SJSA1 (cell line): ENCODE measurements around the gene WDR59. TPM values are rescaled to one million over a fixed set of nuclear protein-coding genes. Genes with fewer than 3 reads are reported as not detected.
"Not testable (repeated sequence)": the region's sequence is repeated elsewhere in the genome, so short reads cannot be mapped to it uniquely, and the experiment has no call there.

Experiments
- DNase-seq, 2 experiments: peaks; one replicate each; pipeline ENCODE4 v3.0.0-alpha.2; 2015 to 2020; ENCODE audit warnings: low spot score in 2 of 2, low read depth in 1 of 2
- H3K27ac ChIP-seq: fragments of 250-450 bp; sonication (Bioruptor Pico); 2 replicates; pipeline ENCODE4 v1.5.1; 2020; ENCODE audit warnings: mild to moderate bottlenecking, moderate library complexity
- H3K27me3 ChIP-seq: fragments of 250-450 bp; sonication (Bioruptor Pico); replicated peaks from 2 replicates; pipeline ENCODE4 v1.5.1; 2020; ENCODE audit warnings: mild to moderate bottlenecking, moderate library complexity
- H3K36me3 ChIP-seq: fragments of 250-450 bp; sonication (Bioruptor Pico); 2 replicates; pipeline ENCODE4 v1.5.1; 2020; ENCODE audit warnings: mild to moderate bottlenecking
- H3K4me1 ChIP-seq: fragments of 250-450 bp; sonication (Bioruptor Pico); replicated peaks from 2 replicates; pipeline ENCODE4 v1.6.1; 2021; ENCODE audit warnings: mild to moderate bottlenecking
- H3K4me3 ChIP-seq: fragments of 250-450 bp; sonication (Bioruptor Pico); 2 replicates; pipeline ENCODE4 v1.5.1; 2020; ENCODE audit warnings: mild to moderate bottlenecking
- H3K9me3 ChIP-seq: fragments of 250-450 bp; sonication (Bioruptor Pico); replicated peaks from 2 replicates; pipeline ENCODE4 v1.5.1; 2020; ENCODE audit warnings: mild to moderate bottlenecking
- total RNA-seq: library from RNA; depleted of rRNA; stranded (reverse); fragments of >200 nt; shearing (Covaris generic); gene quantifications from 2 replicates; pipeline ENCODE4 v1.2.3, GENCODE V29; 2014

Gene WDR59
- total RNA-seq, 1 experiment from 2014 or later: 10.0 TPM

DNA sequence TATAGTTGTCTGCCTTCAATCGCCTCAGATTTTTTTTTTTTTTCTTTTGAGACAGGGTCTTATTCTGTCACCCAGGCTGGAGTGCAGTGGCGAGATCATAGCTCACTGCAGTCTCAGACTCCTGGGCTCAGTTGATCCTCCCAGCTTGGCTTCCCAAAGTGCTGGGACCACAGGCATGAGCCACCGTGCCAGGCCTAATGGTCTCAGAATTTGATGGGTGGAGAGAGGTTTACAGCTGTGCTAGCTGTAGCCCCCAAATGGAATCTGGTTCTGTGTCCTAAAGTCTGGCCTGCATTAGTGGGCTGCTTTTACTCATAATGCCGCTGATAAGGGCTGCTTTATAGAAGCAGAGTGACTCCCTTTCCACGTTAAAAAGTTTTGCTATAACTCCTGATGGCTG is 19.0 kb upstream of the WDR59 start:
- H3K36me3 ChIP-seq: peaks cover 13% of the 10 kb centered on the region
- H3K4me1 ChIP-seq: peaks cover 24% of the 10 kb centered on the region
- no peak overlapping the region for H3K4me3 ChIP-seq
- no peak for DNase-seq
- no peak overlapping the region for H3K27ac ChIP-seq
- no peaks in the 10 kb centered on the region for H3K27me3 ChIP-seq
- H3K9me3 ChIP-seq: no peaks in the 10 kb centered on the region; the same call in 1 of the 2 replicates

DNA sequence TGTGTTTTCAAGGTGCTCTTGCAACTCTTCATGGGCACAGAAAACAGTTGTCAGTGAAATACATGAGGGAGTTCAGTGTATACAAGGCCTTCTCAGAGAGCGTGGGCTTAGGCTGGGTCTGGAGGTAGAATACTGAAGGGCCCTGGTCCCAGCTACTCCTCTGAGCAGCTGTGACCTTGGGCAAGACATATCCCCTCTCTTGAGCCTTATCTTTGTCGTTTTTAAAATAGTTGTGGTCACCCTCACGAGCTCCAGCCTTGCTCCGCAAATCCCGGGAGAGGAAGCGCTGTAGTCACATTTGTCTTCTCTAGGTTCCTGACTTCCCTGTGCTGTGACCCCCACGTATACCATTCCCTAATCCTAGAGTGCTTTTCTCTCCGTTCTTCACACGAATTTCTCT is 17.6 kb upstream of the WDR59 start:
- no peak overlapping the region for H3K4me3 ChIP-seq
- DNase-seq: no peak

DNA sequence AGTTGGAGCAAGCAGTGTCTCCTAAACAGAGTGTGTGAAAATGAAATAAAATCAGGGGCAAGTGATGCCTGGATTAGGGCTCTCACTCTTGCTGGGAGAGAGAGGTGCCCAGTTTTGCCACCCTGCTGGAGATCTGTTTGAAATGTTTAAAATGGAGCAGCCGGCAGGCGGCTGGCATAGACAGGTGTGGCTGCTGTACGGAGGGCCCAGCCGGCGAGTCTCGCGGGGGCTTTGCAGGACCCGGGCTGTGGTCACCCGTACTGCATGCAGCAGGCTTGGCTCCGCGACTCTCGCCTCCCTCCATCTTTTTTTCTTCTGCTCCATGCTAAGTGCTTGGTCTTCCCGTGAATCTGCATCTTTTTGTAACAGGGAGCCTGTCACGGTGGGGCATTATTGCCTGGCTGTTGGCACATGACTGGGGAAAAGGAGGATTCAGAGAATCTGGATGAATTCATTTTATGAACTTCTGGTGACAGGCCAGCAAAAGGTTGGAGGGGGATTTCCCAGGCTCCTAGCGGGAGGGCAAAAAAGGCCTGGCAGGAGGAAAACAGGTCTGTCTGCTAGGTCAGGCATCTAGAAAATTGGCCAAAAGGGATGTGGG is 15.7 kb upstream of the WDR59 start:
- Histone ChIP-seq H3K4me1 (peaks cover 30% of the 10 kb centered on the region), H3K9me3 (no peaks in the 10 kb centered on the region; the same call in 1 of the 2 replicates), H3K36me3 (peaks cover 10% of the 10 kb centered on the region), H3K27me3 (no peaks in the 10 kb centered on the region), H3K4me3 (peak overlapping the region; percentile 85), H3K27ac (no peak overlapping the region)
- peak; percentile 37 to 45 for DNase-seq

More for the DNA sequence above, 17.6 kb upstream of the WDR59 start:
- Histone ChIP-seq H3K27me3 (no peaks in the 10 kb centered on the region), H3K4me1 (peaks cover 30% of the 10 kb centered on the region), H3K27ac (no peak overlapping the region), H3K9me3 (no peaks in the 10 kb centered on the region; the same call in 1 of the 2 replicates), H3K36me3 (peaks cover 10% of the 10 kb centered on the region)

DNA sequence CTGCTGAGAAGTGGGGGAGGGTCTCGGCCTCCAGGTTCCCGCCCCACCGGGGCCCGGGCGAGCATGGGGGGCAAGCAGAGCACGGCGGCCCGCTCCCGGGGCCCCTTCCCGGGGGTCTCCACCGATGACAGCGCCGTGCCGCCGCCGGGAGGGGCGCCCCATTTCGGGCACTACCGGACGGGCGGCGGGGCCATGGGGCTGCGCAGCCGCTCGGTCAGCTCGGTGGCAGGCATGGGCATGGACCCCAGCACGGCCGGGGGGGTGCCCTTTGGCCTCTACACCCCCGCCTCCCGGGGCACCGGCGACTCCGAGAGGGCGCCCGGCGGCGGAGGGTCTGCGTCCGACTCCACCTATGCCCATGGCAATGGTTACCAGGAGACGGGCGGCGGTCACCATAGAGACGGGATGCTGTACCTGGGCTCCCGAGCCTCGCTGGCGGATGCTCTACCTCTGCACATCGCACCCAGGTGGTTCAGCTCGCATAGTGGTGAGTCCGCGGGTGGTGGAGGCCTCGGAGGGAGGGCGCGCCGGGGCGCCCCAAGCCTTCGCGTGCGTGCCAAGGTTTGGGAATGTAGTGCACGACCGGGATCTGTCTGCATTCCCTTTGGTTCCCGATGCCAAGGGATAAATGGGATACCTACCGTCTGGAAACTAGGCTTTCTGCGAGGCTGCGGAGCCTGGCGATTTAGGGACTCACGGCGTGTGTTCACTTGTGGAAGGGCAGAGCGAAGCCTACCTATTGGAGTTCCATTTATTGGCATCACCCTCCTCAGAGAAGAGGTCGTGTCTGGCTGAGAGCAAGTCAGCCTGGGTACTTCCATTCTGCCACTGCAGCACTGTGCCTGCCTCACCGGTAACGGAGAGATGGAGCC is 14.9 kb upstream of the WDR59 start:
- DNase-seq: peak; percentile 46 to 55
- peak overlapping the region; percentile 36 for H3K27ac ChIP-seq

GRCh38 chr16:74999219-74999608 is 14.3 kb upstream of the WDR59 start:
- Histone ChIP-seq H3K36me3 (peaks cover 10% of the 10 kb centered on the region), H3K4me1 (peaks cover 30% of the 10 kb centered on the region), H3K9me3 (no peaks in the 10 kb centered on the region; the same call in 1 of the 2 replicates), H3K27ac (peak overlapping the region; percentile 36), H3K4me3 (peak overlapping the region; percentile 85), H3K27me3 (no peaks in the 10 kb centered on the region)
- DNase-seq: peak; percentile 31 to 47

More for the DNA sequence above, 14.9 kb upstream of the WDR59 start:
- H3K4me3 ChIP-seq: peak overlapping the region; percentile 85
- H3K4me1 ChIP-seq: peaks cover 30% of the 10 kb centered on the region
- no peaks in the 10 kb centered on the region; the same call in 1 of the 2 replicates for H3K9me3 ChIP-seq
- H3K36me3 ChIP-seq: peaks cover 10% of the 10 kb centered on the region
- no peaks in the 10 kb centered on the region for H3K27me3 ChIP-seq

GRCh38 chr16:74998481-74999218 is 13.7 kb upstream of the WDR59 start, which contains the start of gene ZNRF1:
Gene ZNRF1 (plus strand): TSS chr16:74999024. CDS start chr16:74999672, 648 bp downstream.
- Histone ChIP-seq H3K36me3 (peaks cover 10% of the 10 kb centered on the region), H3K27me3 (no peaks in the 10 kb centered on the region), H3K4me3 (peak within 1 kb of the TSS; percentile 85), H3K4me1 (peaks cover 30% of the 10 kb centered on the region), H3K27ac (peak within 1 kb of the TSS; percentile 36), H3K9me3 (no peaks in the 10 kb centered on the region; the same call in 1 of the 2 replicates)
- DNase-seq: peak; percentile 73 to 89

- peaks cover 5% of the 10 kb centered on the region; the same call in 1 of the 2 replicates for H3K36me3 ChIP-seq
- H3K27me3 ChIP-seq: no peaks in the 10 kb centered on the region
- no peak for DNase-seq
- H3K4me3 ChIP-seq: no peak overlapping the region
- H3K9me3 ChIP-seq: no peaks in the 10 kb centered on the region; the same call in 1 of the 2 replicates
- H3K4me1 ChIP-seq: peaks cover 30% of the 10 kb centered on the region
- H3K27ac ChIP-seq: no peak overlapping the region
Observed at GRCh38 chr16:74997042-74997491, 12.1 kb upstream of the WDR59 start.

GRCh38 chr16:74995986-74996385 is 11.1 kb upstream of the WDR59 start:
- no peak overlapping the region for H3K4me3 ChIP-seq
- H3K4me1 ChIP-seq: peaks cover 20% of the 10 kb centered on the region
- no peak overlapping the region for H3K27ac ChIP-seq
- H3K9me3 ChIP-seq: no peaks in the 10 kb centered on the region; the same call in 1 of the 2 replicates
- peaks cover 5% of the 10 kb centered on the region; the same call in 1 of the 2 replicates for H3K36me3 ChIP-seq
- H3K27me3 ChIP-seq: no peaks in the 10 kb centered on the region
- no peak for DNase-seq

GRCh38 chr16:74991593-74992403 is 6.9 kb upstream of the WDR59 start:
- Histone ChIP-seq H3K27me3 (no peaks in the 10 kb centered on the region), H3K9me3 (no peaks in the 10 kb centered on the region), H3K36me3 (no peaks in the 10 kb centered on the region), H3K4me1 (no peaks in the 10 kb centered on the region), H3K4me3 (no peak overlapping the region), H3K27ac (no peak overlapping the region)
- DNase-seq: no peak

GRCh38 chr16:74991268-74991592 is 6.3 kb upstream of the WDR59 start:
- H3K4me3 ChIP-seq: no peak overlapping the region
- H3K4me1 ChIP-seq: no peaks in the 10 kb centered on the region
- DNase-seq: no peak
- H3K9me3 ChIP-seq: no peaks in the 10 kb centered on the region
- no peak overlapping the region for H3K27ac ChIP-seq
- H3K27me3 ChIP-seq: no peaks in the 10 kb centered on the region
- no peaks in the 10 kb centered on the region for H3K36me3 ChIP-seq

GRCh38 chr16:74990832-74991231 is 5.9 kb upstream of the WDR59 start:
- no peak overlapping the region for H3K4me3 ChIP-seq
- no peaks in the 10 kb centered on the region for H3K36me3 ChIP-seq
- no peak overlapping the region for H3K27ac ChIP-seq
- no peaks in the 10 kb centered on the region for H3K9me3 ChIP-seq
- DNase-seq: no peak
- H3K4me1 ChIP-seq: no peaks in the 10 kb centered on the region
- no peaks in the 10 kb centered on the region for H3K27me3 ChIP-seq

DNA sequence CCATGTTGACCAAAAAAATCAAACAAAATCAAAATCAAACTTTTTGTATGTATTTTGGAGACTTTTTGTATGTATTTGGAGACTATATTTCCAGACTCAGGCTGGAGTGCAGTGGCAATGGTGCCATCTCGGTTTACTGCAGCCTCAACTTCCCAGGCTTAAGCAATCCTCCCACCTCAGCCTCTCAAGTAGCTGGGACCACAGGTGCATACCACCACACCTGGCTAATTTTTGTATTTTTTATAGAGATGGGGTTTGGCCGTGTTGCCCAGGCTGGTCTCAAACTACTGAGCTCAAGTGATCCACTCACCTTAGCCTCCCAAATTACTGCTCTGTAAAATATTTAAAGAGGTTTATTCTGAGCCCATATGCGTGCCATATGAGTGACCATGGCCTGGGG is 4.9 kb upstream of the WDR59 start:
- DNase-seq, H3K27me3 ChIP-seq: not testable (repeated sequence)

More for the DNA sequence above, 4.9 kb upstream of the WDR59 start:
- H3K27ac ChIP-seq, H3K36me3 ChIP-seq, H3K4me3 ChIP-seq, H3K4me1 ChIP-seq, H3K9me3 ChIP-seq: not testable (repeated sequence)
